Measurements from ENCODE around the gene LGALS9. TPM values are rescaled to one million over a fixed set of nuclear protein-coding genes. Genes with fewer than 3 reads are reported as not detected.

The LGALS9 gene
- total RNA-seq, 2 experiments from 2014 or later = 38.3 to 39.8 TPM

- ATAC-seq (ENCODE audit: poor library complexity) (no peak), DNase-seq (no peak)
- ChIA-PET POLR2A (no interaction called here), CTCF (no interaction called here)
- no peak overlapping the region for H3K27ac ChIP-seq (ENCODE audit: low read depth in 1 of 2, low read length in 2 of 2)
- Mint-ChIP-seq H3K4me3 (no peak overlapping the region), H3K36me3 (ENCODE audit: low read depth) (peaks cover 16% of the 10 kb centered on the region), H3K4me1 (ENCODE audit: low read depth) (peaks cover 1% of the 10 kb centered on the region), H3K9me3 (no peaks in the 10 kb centered on the region), H3K27me3 (no peaks in the 10 kb centered on the region), H3K27ac (no peak overlapping the region)
- no peak overlapping the region for H3K4me3 ChIP-seq (ENCODE audit: low read length)
- TF ChIP-seq CTCF (IDR thresholded peaks at IDR 0.05) = no peak
- peaks cover 11% of the 10 kb centered on the region for H3K36me3 ChIP-seq (ENCODE audit: insufficient read depth, low read length)
- H3K9me3 ChIP-seq (ENCODE audit: control insufficient read depth in 1 of 2, insufficient read depth in 1 of 2, low read length in 2 of 2) = no peaks in the 10 kb centered on the region
- no peaks in the 10 kb centered on the region for H3K4me1 ChIP-seq (ENCODE audit: insufficient read depth, low read length)
- H3K27me3 ChIP-seq (ENCODE audit: control insufficient read depth in 1 of 2, insufficient read depth in 2 of 2, low read length in 2 of 2) = no peaks in the 10 kb centered on the region
- intact Hi-C loops (cut with DNase I, micrococcal nuclease) = no loop called here
Measured at GRCh38 chr17:27596566-27597187, 34.3 kb upstream of the LGALS9 start.

GRCh38 chr17:27597188-27597580 is 33.8 kb upstream of the LGALS9 start:
- H3K4me3 Mint-ChIP-seq = no peak overlapping the region
- TF ChIP-seq CTCF (IDR thresholded peaks at IDR 0.05) = no peak
- intact Hi-C loops (cut with DNase I, micrococcal nuclease) = no loop called here
- ChIA-PET CTCF (interaction anchor here (0.5 kb wide), 1 partner anchor 209 kb away, joined by 3 read pairs; no protein-coding TSS in a partner anchor), POLR2A (no interaction called here)
- Histone ChIP-seq H3K27me3 (ENCODE audit: control insufficient read depth in 1 of 2, insufficient read depth in 2 of 2, low read length in 2 of 2) (no peaks in the 10 kb centered on the region), H3K36me3 (ENCODE audit: insufficient read depth, low read length) (peaks cover 11% of the 10 kb centered on the region), H3K27ac (ENCODE audit: low read depth in 1 of 2, low read length in 2 of 2) (no peak overlapping the region), H3K4me3 (ENCODE audit: low read length) (no peak overlapping the region), H3K9me3 (ENCODE audit: control insufficient read depth in 1 of 2, insufficient read depth in 1 of 2, low read length in 2 of 2) (no peaks in the 10 kb centered on the region), H3K4me1 (ENCODE audit: insufficient read depth, low read length) (no peaks in the 10 kb centered on the region)
- no peaks in the 10 kb centered on the region for H3K27me3 Mint-ChIP-seq
- H3K9me3 Mint-ChIP-seq = no peaks in the 10 kb centered on the region
- ATAC-seq (ENCODE audit: poor library complexity) (no peak), DNase-seq (no peak)
- H3K27ac Mint-ChIP-seq = no peak overlapping the region
- peaks cover 4% of the 10 kb centered on the region for H3K4me1 Mint-ChIP-seq (ENCODE audit: low read depth)
- H3K36me3 Mint-ChIP-seq (ENCODE audit: low read depth) = peaks cover 15% of the 10 kb centered on the region

GRCh38 chr17:27597783-27598320 is 33.1 kb upstream of the LGALS9 start:
- POLR2A ChIA-PET = no interaction called here
- no peak overlapping the region for H3K4me3 Mint-ChIP-seq
- intact Hi-C loops (cut with DNase I, micrococcal nuclease) = no loop called here

More at GRCh38 chr17:27597783-27598320, 33.1 kb upstream of the LGALS9 start:
- Histone ChIP-seq H3K4me1 (ENCODE audit: insufficient read depth, low read length) (no peaks in the 10 kb centered on the region), H3K27me3 (ENCODE audit: control insufficient read depth in 1 of 2, insufficient read depth in 2 of 2, low read length in 2 of 2) (no peaks in the 10 kb centered on the region), H3K9me3 (ENCODE audit: control insufficient read depth in 1 of 2, insufficient read depth in 1 of 2, low read length in 2 of 2) (no peaks in the 10 kb centered on the region), H3K27ac (ENCODE audit: low read depth in 1 of 2, low read length in 2 of 2) (no peak overlapping the region), H3K36me3 (ENCODE audit: insufficient read depth, low read length) (peaks cover 9% of the 10 kb centered on the region), H3K4me3 (ENCODE audit: low read length) (no peak overlapping the region)
- no peak for TF ChIP-seq CTCF (IDR thresholded peaks at IDR 0.05)
- Mint-ChIP-seq H3K36me3 (ENCODE audit: low read depth) (peaks cover 9% of the 10 kb centered on the region), H3K27me3 (no peaks in the 10 kb centered on the region), H3K4me1 (ENCODE audit: low read depth) (peaks cover 4% of the 10 kb centered on the region), H3K27ac (no peak overlapping the region), H3K9me3 (no peaks in the 10 kb centered on the region)
- CTCF ChIA-PET = interaction anchor here (0.5 kb wide), 1 partner anchor 210 kb away, joined by 3 read pairs; no protein-coding TSS in a partner anchor
- DNase-seq = no peak
- ATAC-seq (ENCODE audit: poor library complexity) = no peak

Data from CD4-positive, alpha-beta T cell (primary cell).